Activated naive CD8-positive, alpha-beta T cell (primary cell): ENCODE data around the gene SCGB1A1.
A peak's percentile ranks its signal among the peaks of the same experiment; 100 is the strongest.
"Not testable (repeated sequence)": the region's sequence is repeated elsewhere in the genome, so short reads cannot be mapped to it uniquely, and the experiment has no call there.

Source experiments
- H3K27ac Mint-ChIP-seq: one replicate; pipeline ENCODE4 v1.8.0; 2021; ENCODE audit warnings: mixed read lengths
- H3K27me3 Mint-ChIP-seq: one replicate; pipeline ENCODE4 v1.8.0; 2021; ENCODE audit warnings: mixed read lengths
- H3K36me3 Mint-ChIP-seq: one replicate; pipeline ENCODE4 v1.8.0; 2021; ENCODE audit warnings: mixed read lengths
- H3K4me1 Mint-ChIP-seq: one replicate; pipeline ENCODE4 v1.8.0; 2021; ENCODE audit warnings: low read depth, mixed read lengths
- H3K4me3 Mint-ChIP-seq: one replicate; pipeline ENCODE4 v1.8.0; 2021; ENCODE audit warnings: mild to moderate bottlenecking, mixed read lengths
- H3K9me3 Mint-ChIP-seq: one replicate; pipeline ENCODE4 v1.8.0; 2021; ENCODE audit warnings: low read depth, mixed read lengths

SCGB1A1 gene, protein sequence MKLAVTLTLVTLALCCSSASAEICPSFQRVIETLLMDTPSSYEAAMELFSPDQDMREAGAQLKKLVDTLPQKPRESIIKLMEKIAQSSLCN

DNA sequence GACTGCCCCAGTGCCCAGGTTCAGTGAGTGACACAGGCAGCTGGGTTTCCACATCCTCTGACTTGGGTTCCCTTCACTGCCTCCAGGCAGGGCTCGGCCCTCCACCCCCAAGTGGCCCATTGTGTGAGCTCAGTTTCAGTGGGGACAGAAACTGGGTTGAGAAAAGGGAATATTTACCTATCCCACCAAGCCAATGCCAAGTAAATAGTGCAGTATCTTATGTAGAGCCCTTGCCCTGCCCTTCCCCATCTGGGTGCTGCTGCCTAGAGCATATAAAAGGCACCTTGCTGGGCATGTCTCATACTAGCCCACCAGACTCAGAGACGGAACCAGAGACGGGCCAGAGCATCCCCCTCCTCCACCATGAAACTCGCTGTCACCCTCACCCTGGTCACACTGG lies at the start of gene SCGB1A1:
Gene SCGB1A1, plus strand, starts transcription at position 301 of the 400 bp plus-strand sequence. Its CDS starts 63 bp downstream, at position 364.
- no peaks in the 10 kb centered on the region for H3K27me3 Mint-ChIP-seq
- H3K4me1 Mint-ChIP-seq: no peaks in the 10 kb centered on the region
- no peaks in the 10 kb centered on the region for H3K36me3 Mint-ChIP-seq
- no peak within 1 kb of the TSS for H3K4me3 Mint-ChIP-seq
- H3K27ac Mint-ChIP-seq: no peak within 1 kb of the TSS
- H3K9me3 Mint-ChIP-seq: no peaks in the 10 kb centered on the region

DNA sequence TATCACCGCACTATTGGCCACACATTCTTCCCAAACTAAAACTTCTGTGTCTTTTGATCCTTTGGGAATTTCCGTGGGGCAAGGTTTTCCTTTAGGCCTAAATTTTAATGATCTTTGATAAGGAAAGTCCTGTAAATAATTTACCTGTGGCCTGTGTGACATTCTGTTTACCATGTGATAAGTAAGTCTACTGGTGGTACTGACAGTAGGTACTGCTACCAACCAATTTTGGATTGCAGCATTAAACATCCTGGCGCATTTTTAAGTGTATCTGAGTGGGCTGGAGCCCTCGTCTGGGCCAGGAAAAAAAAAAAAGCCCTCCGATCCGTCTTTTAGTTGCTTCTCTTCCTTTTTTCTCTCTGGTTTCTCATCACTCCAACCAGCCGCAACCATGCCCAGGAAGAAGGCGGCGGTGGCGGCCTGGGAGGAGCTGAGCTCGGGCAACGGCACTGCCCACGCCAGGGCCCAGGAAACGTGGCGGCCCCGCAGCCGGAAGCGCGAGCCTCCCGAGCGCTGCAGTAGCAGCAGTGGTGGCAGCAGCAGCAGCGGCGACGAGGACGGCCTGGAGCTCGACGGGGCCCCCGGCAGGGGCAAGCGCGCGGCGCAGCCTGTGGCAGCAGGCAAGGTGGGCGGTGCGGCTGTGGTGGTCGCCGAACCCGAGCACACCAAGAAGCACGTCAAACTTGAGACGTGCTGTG lies 47.9 kb upstream of the SCGB1A1 start:
- Mint-ChIP-seq H3K36me3 (no peaks in the 10 kb centered on the region), H3K27me3 (no peaks in the 10 kb centered on the region), H3K9me3 (no peaks in the 10 kb centered on the region), H3K27ac (peak overlapping the region; percentile 85), H3K4me1 (peaks cover 9% of the 10 kb centered on the region), H3K4me3 (peak overlapping the region; percentile 74)

DNA sequence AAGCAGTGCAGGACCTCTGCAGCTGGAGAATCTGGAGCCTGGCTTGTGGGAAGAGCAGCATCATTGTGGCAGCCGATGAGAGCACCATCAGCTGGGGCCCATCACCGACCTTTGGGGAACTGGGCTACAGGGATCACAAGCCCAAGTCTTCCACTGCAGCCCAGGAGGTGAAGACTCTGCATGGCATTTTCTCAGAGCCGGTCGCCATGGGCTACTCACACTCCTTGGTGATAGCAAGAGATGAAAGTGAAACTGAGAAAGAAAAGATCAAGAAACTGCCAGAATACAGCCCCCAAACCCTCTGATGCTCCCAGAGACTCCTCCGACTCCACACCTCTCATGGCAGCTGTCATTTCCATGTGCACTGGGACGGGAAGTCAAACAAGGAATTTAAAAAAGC lies 46.0 kb upstream of the SCGB1A1 start:
- peaks cover 9% of the 10 kb centered on the region for H3K4me1 Mint-ChIP-seq
- H3K4me3 Mint-ChIP-seq: no peak overlapping the region
- H3K27ac Mint-ChIP-seq: no peak overlapping the region
- no peaks in the 10 kb centered on the region for H3K9me3 Mint-ChIP-seq
- H3K36me3 Mint-ChIP-seq: no peaks in the 10 kb centered on the region
- no peaks in the 10 kb centered on the region for H3K27me3 Mint-ChIP-seq

DNA sequence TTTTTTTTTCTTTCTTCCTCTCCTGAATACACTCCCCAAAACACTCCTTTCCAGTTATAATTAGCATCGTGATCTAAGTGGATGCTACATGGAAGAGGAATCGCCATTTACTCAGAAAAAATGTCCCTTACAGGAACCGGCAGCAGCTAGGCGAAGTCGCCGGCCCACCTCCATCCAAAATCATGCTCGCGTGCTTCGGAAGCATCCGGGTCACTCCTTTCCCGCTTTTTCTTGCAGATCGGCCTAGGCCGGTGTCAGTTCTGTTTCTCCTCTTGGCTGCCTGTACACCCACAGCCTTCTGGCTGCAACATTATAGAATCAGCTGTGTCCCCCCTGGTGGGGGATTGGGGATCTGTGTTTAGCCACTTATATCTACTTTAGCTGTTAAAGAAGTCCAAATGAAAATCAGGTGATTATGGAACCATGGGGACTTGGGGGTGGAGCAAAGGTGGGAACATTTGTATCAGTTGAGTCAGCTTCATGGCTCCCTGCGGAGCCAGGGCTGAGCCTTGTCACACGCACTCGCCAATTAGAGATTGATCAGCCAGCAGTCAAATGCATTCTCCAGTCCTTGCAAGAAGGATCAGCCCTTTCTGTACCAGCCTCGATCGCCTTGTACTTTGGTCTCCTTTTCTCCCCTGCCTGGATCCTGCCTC lies 45.2 kb upstream of the SCGB1A1 start:
- Mint-ChIP-seq H3K4me3 (no peak overlapping the region), H3K27ac (no peak overlapping the region), H3K9me3 (no peaks in the 10 kb centered on the region), H3K27me3 (no peaks in the 10 kb centered on the region), H3K36me3 (no peaks in the 10 kb centered on the region), H3K4me1 (peaks cover 11% of the 10 kb centered on the region)

DNA sequence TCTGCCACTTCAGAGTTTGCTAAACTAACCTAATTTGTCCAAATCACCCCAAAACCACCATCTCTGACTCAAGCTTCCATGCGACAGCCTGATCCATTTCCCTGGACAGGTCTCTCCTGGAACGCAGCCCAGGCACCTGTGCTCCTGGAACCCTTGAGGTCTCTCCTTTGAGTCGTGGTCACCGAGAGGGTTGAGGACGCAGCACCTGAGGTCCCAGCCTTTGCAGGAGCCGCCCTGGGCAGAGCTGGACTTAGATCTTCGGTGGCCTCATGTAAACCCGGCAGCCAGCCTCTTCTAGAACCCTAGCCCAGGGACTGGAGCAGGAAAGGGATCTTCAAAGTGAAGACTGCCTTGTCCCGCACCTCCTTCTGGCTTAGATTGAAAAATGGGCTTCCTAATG lies 44.0 kb upstream of the SCGB1A1 start:
- H3K36me3 Mint-ChIP-seq: no peaks in the 10 kb centered on the region
- H3K4me3 Mint-ChIP-seq: no peak overlapping the region
- no peaks in the 10 kb centered on the region for H3K27me3 Mint-ChIP-seq
- H3K4me1 Mint-ChIP-seq: peaks cover 11% of the 10 kb centered on the region
- H3K27ac Mint-ChIP-seq: no peak overlapping the region
- H3K9me3 Mint-ChIP-seq: no peaks in the 10 kb centered on the region

DNA sequence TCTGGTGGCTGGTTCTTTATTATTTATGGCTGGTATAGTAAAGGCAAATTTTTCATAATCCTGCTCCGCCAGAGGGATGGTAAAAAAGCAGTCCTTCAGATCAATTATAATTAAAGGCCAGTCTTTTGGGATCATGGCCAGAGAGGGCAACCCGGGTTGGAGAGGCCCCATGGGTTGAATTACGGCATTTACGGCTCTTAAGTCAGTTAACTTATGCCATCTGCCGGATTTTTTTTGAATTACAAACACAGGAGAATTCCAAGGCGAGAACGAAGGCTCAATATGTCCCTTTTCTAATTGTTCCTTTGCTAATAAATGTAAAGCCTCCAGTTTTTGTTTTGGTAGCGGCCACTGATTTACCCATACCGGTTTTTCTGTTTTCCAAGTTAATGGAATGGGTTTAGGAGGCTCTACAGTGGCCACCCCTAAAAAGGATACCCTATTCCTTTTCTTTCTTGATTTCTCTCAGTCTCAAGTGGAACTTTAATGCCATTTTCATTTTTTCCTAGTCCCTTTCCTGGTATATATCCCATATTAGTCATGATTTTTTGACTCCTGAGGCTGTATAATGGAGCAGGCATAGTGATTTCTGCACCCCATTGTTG lies 40.3 kb upstream of the SCGB1A1 start:
- not testable (repeated sequence) for H3K9me3 Mint-ChIP-seq, H3K4me1 Mint-ChIP-seq, H3K36me3 Mint-ChIP-seq, H3K27ac Mint-ChIP-seq, H3K4me3 Mint-ChIP-seq, H3K27me3 Mint-ChIP-seq

DNA sequence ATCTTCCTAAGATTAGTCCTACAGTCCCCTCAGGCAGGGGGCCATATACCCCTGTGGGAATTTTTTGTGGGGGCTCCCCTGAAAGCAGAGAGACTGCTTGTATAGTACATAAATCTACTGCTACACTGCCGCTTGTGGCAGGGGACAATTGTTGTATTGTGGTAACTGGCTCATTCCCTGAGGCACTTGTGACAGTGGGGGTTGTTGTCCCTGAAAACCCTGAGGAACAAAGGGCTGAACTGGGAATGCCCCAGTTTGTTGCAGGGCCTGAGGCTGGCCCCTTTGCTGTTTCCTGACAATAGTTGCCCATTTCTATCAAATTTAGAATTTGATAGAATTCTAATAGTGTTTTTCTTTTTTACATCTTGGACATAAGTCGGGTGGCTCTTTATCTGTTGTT lies 39.2 kb upstream of the SCGB1A1 start:
- H3K4me3 Mint-ChIP-seq, H3K9me3 Mint-ChIP-seq, H3K4me1 Mint-ChIP-seq, H3K27me3 Mint-ChIP-seq, H3K36me3 Mint-ChIP-seq, H3K27ac Mint-ChIP-seq: not testable (repeated sequence)

DNA sequence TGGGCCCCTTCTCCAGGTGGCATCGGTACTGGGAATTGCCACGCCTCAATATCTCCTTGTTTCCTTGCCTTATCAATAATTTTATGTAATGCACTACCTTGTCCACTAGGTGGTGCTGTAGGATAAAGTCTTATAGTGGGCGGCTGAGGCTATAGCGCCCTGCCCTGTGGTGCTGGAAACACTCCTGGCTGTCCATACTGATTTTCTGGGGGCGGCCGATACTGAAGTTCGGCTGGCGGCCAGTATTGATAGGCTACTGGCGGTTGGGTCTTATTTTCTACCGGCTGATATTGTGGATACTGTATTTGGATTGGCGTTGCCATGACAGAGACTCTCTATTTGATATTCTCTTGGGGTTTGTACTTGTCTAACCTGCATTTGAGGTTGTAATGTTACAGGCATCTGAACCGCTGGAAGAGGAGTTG lies 38.0 kb upstream of the SCGB1A1 start:
- H3K27me3 Mint-ChIP-seq, H3K9me3 Mint-ChIP-seq, H3K4me3 Mint-ChIP-seq, H3K36me3 Mint-ChIP-seq, H3K27ac Mint-ChIP-seq: not testable (repeated sequence)
- peaks cover 11% of the 10 kb centered on the region for H3K4me1 Mint-ChIP-seq

DNA sequence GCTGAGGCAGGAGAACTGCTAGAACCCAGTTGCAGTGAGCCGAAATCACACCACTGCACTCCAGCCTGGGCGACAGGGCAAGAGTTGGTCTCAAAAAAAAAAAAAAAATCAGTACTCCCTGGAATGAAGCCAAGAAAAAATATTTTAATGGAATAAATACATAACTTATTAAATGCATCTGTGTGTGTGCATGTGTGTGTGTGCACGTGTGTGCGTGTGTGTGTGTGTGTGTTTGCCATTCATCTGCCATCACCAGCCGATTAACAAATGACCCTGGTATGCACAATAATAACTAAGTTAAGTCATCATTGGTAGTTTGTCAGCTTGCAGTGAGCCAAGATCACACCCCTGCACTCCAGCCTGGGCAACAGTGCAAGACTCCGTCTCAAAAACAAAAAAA lies 35.0 kb upstream of the SCGB1A1 start:
- Mint-ChIP-seq H3K4me3 (no peak overlapping the region), H3K27me3 (no peaks in the 10 kb centered on the region), H3K27ac (no peak overlapping the region), H3K36me3 (no peaks in the 10 kb centered on the region), H3K9me3 (no peaks in the 10 kb centered on the region), H3K4me1 (peaks cover 13% of the 10 kb centered on the region)

DNA sequence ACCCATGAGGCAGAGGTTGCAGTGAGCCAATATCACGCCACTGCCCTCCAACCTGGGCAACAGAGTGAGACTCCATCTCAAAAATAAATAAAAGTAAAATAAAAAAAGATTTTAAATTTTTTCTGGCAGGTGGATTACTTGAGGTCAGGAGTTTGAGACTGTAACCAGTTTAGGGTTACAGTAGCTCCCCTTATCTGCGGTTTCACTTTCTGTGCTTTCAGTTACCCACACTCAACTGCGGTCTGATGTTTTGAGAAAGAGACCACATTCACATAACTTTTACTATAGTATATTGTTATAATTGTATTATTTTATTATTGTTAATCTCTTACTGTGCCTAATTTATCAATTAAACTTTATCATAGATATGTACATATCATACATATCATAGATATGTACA lies 32.8 kb upstream of the SCGB1A1 start:
- H3K27ac Mint-ChIP-seq, H3K4me1 Mint-ChIP-seq, H3K27me3 Mint-ChIP-seq, H3K4me3 Mint-ChIP-seq, H3K9me3 Mint-ChIP-seq, H3K36me3 Mint-ChIP-seq: not testable (repeated sequence)

DNA sequence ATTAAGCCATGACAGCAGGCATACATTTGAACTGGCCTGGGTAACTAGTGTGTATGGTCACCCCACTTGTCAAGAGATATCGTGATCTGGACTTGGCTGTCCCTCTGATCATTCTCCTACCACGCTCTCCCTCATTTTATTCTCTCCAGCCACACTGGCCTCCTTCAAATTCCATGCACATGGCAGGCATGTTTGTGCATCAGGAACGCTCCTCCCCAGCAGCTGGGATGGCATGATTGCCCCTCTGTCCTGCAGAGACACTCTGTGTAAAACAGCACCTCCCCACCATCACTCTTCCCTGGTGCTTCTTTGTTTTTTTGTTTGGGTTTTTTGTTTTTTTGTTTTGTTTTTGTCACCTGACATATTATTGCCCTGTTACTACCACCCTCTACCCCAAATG lies 31.5 kb upstream of the SCGB1A1 start:
- Mint-ChIP-seq H3K4me3 (peak overlapping the region; percentile 31), H3K27me3 (no peaks in the 10 kb centered on the region)

DNA sequence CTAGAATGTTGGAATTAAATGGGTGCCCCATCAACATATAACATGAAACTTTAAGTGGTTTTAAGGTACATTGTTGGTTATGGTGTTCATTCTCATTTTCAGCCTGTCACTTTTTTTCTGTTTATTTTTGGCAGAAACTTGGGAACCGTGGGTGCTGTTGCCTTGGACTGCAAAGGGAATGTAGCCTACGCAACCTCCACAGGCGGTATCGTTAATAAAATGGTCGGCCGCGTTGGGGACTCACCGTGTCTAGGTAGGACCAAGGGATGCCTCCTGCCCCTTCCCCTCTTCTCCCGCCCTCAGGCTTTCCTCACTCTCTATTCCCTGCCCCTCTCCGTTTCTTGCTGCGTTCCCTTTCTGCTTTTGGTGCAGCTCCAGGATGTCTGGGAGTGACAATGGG lies 29.8 kb upstream of the SCGB1A1 start:
- H3K27me3 Mint-ChIP-seq: no peaks in the 10 kb centered on the region
- no peaks in the 10 kb centered on the region for H3K36me3 Mint-ChIP-seq
- no peak overlapping the region for H3K4me3 Mint-ChIP-seq
- H3K27ac Mint-ChIP-seq: no peak overlapping the region
- no peaks in the 10 kb centered on the region for H3K9me3 Mint-ChIP-seq
- peaks cover 17% of the 10 kb centered on the region for H3K4me1 Mint-ChIP-seq

More for the DNA sequence above, 31.5 kb upstream of the SCGB1A1 start:
- peaks cover 12% of the 10 kb centered on the region for H3K4me1 Mint-ChIP-seq
- H3K9me3 Mint-ChIP-seq: no peaks in the 10 kb centered on the region
- no peaks in the 10 kb centered on the region for H3K36me3 Mint-ChIP-seq
- peak overlapping the region; percentile 70 for H3K27ac Mint-ChIP-seq

DNA sequence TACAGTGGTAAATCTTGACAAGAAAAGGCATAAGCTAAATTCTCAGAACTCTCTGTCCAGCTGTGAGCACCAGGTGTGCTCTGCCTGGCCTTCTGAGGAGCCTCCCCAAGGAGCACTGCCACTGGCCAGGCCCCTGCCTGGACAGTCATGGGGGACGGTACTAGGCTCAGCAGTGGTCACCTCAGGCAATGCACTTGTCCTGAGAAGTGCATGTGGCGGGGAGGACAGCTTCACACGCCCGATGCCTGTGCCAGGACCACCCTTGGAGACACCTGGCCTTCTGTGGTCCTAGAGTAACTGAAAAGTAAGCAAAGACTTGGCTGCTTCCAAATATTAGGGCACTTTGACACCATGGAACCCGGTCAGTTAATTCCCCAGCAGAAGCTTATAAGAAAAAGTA lies 28.6 kb upstream of the SCGB1A1 start:
- Mint-ChIP-seq H3K27me3 (no peaks in the 10 kb centered on the region), H3K4me1 (peaks cover 19% of the 10 kb centered on the region), H3K4me3 (no peak overlapping the region), H3K36me3 (no peaks in the 10 kb centered on the region), H3K9me3 (no peaks in the 10 kb centered on the region), H3K27ac (no peak overlapping the region)

DNA sequence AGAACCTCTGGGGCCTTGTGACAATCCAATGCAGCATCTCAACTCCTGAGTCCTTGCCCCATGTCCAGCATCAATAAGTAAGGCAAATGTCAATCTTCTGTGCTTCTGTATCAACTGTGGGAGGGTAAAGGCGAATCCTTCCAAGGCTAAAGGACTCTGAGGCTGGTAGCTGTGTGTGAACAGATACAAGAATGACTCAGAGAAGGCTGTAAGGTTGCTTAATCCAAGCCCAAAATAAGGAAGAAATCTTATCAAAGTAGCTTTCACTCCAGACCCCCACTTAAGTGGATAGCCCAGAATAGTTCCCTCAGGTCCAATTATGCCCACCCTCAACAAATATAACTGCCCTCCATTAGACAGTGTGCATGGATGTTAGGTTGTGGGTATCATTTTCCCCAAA lies 28.1 kb upstream of the SCGB1A1 start:
- Mint-ChIP-seq H3K9me3 (no peaks in the 10 kb centered on the region), H3K36me3 (no peaks in the 10 kb centered on the region), H3K27ac (no peak overlapping the region), H3K4me1 (peaks cover 15% of the 10 kb centered on the region), H3K4me3 (no peak overlapping the region), H3K27me3 (no peaks in the 10 kb centered on the region)

DNA sequence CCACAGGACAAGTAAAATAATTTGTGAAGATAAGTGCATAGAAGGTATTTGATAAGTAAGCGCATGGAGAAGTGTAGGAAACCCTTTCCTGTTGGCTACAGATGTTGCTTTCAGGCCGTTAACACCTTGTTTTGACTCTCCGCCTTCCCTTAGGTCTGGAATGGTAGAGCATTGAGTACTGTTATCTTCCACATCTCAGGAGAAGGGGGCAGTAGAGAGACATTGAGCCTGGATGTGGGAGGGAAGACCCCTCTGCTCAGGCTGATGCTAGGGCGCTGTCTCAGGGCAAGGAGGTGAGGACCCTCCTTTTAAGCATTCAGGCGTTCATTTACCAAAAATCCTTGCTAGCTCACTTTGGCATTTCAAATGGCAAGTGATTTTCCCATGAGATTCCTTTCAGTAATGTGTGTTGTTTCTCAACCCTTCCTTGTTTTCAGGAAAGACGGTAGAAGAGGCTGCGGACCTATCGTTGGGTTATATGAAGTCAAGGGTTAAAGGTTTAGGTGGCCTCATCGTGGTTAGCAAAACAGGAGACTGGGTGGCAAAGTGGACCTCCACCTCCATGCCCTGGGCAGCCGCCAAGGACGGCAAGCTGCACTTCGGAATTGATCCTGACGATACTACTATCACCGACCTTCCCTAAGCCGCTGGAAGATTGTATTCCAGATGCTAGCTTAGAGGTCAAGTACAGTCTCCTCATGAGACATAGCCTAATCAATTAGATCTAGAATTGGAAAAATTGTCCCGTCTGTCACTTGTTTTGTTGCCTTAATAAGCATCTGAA lies 27.0 kb upstream of the SCGB1A1 start:
- Mint-ChIP-seq H3K27ac (no peak overlapping the region), H3K36me3 (no peaks in the 10 kb centered on the region), H3K4me1 (peaks cover 15% of the 10 kb centered on the region), H3K9me3 (no peaks in the 10 kb centered on the region), H3K27me3 (no peaks in the 10 kb centered on the region), H3K4me3 (no peak overlapping the region)
